ENCODE results near the gene SUSD1. TPM values are rescaled to one million over a fixed set of nuclear protein-coding genes. Genes with fewer than 3 reads are reported as not detected.

The SUSD1 gene
- total RNA-seq, 1 donor from 2014 or later = 13.0 TPM

DNA sequence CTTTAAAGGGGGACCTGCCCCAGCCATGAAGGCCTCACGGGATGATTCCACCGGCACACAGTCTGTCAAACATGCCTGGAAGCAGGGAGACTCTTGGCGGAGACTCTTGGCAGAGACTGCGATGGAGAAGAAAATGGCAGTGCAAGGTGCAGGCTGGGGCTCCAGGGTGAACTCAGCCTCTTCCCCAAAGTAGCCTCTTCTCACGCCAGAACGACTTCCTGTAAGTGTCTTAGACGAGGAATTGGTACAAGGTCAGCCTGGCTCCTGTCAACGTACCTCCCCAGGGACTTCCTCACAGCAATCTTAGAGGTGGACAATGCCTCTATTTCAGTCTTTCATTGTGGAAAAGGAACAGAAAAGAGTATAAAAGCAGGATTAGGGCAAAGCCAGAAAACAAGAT, 169.2 kb downstream of the SUSD1 start:
- DNase-seq (ENCODE audit: low spot score in 2 of 2) = no peak
- Histone ChIP-seq H3K4me1 (no peaks in the 10 kb centered on the region), H3K4me3 (no peak overlapping the region), H3K27me3 (no peaks in the 10 kb centered on the region), H3K27ac (no peak overlapping the region), H3K9me3 (no peaks in the 10 kb centered on the region), H3K36me3 (no peaks in the 10 kb centered on the region)
- intact Hi-C loops (cut with DNase I) = no loop called here
- TF ChIP-seq, protein P1, sequence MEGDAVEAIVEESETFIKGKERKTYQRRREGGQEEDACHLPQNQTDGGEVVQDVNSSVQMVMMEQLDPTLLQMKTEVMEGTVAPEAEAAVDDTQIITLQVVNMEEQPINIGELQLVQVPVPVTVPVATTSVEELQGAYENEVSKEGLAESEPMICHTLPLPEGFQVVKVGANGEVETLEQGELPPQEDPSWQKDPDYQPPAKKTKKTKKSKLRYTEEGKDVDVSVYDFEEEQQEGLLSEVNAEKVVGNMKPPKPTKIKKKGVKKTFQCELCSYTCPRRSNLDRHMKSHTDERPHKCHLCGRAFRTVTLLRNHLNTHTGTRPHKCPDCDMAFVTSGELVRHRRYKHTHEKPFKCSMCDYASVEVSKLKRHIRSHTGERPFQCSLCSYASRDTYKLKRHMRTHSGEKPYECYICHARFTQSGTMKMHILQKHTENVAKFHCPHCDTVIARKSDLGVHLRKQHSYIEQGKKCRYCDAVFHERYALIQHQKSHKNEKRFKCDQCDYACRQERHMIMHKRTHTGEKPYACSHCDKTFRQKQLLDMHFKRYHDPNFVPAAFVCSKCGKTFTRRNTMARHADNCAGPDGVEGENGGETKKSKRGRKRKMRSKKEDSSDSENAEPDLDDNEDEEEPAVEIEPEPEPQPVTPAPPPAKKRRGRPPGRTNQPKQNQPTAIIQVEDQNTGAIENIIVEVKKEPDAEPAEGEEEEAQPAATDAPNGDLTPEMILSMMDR (IDR thresholded peaks at IDR 0.05) = no peak

DNA sequence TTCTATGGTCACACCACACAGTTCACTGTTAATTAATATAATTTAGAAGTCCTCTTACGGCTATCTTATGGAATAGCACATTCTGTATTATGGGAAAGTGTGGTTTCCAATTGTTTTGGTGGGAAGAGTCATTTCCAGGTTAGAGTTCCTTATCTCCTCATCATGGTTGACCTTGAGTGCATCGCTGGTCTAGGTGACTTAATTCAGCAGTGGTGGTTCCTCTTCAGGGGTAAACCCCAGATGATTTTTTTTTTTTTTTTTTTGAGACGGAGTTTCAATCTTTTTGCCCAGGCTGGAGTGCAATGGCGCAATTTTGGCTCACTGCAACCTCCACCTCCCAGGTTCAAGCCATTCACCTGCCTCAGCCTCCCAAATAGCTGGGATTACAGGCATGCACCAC, 171.6 kb downstream of the SUSD1 start:
- no peaks in the 10 kb centered on the region for H3K36me3 ChIP-seq
- intact Hi-C loops (cut with DNase I) = no loop called here
- no peaks in the 10 kb centered on the region for H3K4me1 ChIP-seq
- no peaks in the 10 kb centered on the region for H3K9me3 ChIP-seq
- H3K27ac ChIP-seq = no peak overlapping the region
- H3K27me3 ChIP-seq = no peaks in the 10 kb centered on the region
- H3K4me3 ChIP-seq = no peak overlapping the region
- DNase-seq (ENCODE audit: low spot score in 2 of 2) = no peak
- TF ChIP-seq, protein P1 (IDR thresholded peaks at IDR 0.05) = no peak

DNA sequence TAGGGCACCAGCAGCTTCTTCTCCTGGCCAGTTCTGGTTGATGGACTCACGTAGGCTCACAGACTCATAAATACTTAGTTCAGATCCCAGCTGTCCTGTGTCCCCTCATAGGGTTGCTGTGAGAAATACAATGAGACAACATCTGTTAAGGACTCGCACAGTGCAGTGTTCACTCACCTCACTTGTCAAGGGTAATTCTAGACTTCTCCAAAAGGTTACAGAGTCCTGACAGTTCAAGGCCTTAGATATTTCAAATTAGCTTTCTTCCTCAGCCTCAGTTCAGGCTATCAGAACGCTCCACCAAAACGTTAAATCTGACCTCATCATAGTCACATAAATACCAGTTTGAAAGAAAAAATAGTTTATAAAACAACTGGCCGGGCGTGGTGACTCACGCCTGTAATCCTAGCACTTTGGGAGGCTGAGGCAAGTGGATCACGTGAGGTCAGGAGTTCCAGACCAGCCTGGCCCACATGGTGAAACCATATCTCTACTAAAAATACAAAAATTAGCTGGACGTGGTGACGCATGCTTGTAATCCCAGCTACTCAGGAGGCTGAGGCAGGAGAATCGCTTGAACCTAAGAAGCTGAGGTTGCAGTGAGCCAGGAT, 172.1 kb downstream of the SUSD1 start:
- Histone ChIP-seq H3K36me3 (no peaks in the 10 kb centered on the region), H3K9me3 (no peaks in the 10 kb centered on the region), H3K4me1 (no peaks in the 10 kb centered on the region), H3K27me3 (no peaks in the 10 kb centered on the region), H3K4me3 (no peak overlapping the region), H3K27ac (no peak overlapping the region)
- DNase-seq (ENCODE audit: low spot score in 2 of 2) = no peak
- intact Hi-C loops (cut with DNase I) = no loop called here
- TF ChIP-seq, protein P1 (IDR thresholded peaks at IDR 0.05) = no peak

DNA sequence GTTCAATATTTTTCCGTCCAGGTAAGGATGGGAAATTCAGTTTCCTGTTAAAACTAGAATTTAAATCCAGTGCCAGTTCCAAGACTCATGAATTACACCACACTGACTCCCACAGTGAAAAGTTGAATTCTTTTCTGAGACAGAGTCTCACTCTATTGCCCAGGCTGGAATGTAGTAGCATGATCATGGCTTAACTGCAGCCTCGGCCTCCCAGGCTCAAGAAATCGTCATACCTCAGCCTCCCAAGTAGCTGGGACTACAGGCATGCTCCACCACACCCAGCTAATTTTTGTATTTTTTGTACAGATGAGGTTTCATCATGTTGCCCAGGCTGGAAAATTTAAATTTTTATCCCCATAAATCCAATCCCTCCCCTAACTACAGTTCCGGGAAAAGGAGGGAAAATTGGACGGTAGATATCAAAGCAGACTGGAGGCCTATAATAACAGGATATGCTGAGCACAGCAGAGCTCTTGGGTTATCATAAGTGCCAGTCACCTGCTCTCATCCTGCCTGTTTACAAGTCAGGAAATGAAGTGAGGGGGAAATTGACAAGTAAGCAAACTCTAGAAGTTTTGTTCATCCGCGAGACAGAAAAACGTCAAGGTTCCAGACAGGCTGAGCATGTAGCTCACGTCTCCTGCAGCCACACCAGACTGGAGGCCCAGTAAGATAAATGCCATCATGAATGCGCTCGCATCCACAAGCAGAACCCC, 172.8 kb downstream of the SUSD1 start:
- Histone ChIP-seq H3K9me3 (no peaks in the 10 kb centered on the region), H3K27ac (no peak overlapping the region), H3K27me3 (no peaks in the 10 kb centered on the region), H3K4me1 (no peaks in the 10 kb centered on the region), H3K36me3 (no peaks in the 10 kb centered on the region), H3K4me3 (no peak overlapping the region)
- TF ChIP-seq, protein P1 (IDR thresholded peaks at IDR 0.05) = no peak
- DNase-seq (ENCODE audit: low spot score in 2 of 2) = no peak
- intact Hi-C loops (cut with DNase I) = no loop called here

DNA sequence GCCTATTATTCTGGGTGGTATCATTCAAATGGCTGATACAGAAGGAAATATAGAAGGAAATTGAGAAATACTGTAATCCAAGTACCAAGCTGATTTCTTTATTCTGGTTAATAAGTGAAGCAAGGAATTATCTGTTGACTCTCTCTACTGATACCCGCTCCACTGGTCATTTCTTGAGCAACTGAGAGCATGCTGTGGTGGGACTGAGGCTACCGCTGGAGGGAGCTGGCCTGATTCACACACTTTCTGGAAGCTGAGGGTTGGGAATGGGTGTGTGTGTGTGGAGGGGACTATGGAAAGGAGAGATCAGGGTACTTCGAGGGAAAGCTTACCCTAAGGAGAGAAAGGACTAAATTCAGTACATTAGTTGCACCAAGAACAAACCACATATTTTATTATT, 174.4 kb downstream of the SUSD1 start:
- intact Hi-C loops (cut with DNase I) = no loop called here
- no peaks in the 10 kb centered on the region for H3K4me1 ChIP-seq
- TF ChIP-seq, protein P1 (IDR thresholded peaks at IDR 0.05) = no peak
- no peaks in the 10 kb centered on the region for H3K36me3 ChIP-seq
- no peaks in the 10 kb centered on the region for H3K27me3 ChIP-seq
- no peak for DNase-seq (ENCODE audit: low spot score in 2 of 2)
- H3K27ac ChIP-seq = no peak overlapping the region
- H3K4me3 ChIP-seq = no peak overlapping the region
- no peaks in the 10 kb centered on the region for H3K9me3 ChIP-seq

Data from ascending aorta (tissue), 2 donors.